Astrocyte (in vitro differentiated cells and primary cell): Measurements from ENCODE around the gene METAP1D. TPM values are rescaled to one million over a fixed set of nuclear protein-coding genes. Genes with fewer than 3 reads are reported as not detected.
"Not testable (repeated sequence)": the region's sequence is repeated elsewhere in the genome, so short reads cannot be mapped to it uniquely, and the experiment has no call there.

Source experiments
- DNase-seq: peaks from one replicate; pipeline ENCODE4 v3.0.0-alpha.2; 2010; ENCODE audit warnings: low read depth
- FAIRE-seq: peaks from 2 replicates; lab custom pipeline; 2011; peaks lifted over from hg19 to GRCh38; lab: Jason Lieb, UNC
- H2AFZ ChIP-seq: 2 replicates; pipeline ENCODE4 v1.6.0; 2012; ENCODE audit warnings: low read depth, low read length, inconsistent platforms
- H3K27ac ChIP-seq: 2 replicates; pipeline ENCODE4 v1.5.1; 2011; ENCODE audit warnings: low read depth, low read length, inconsistent platforms
- H3K27me3 ChIP-seq: 2 replicates; pipeline ENCODE4 v1.6.0; 2011; ENCODE audit warnings: low read length, inconsistent platforms; ENCODE audit not compliant: insufficient read depth
- H3K36me3 ChIP-seq: 2 replicates; pipeline ENCODE4 v1.5.1; 2011; ENCODE audit warnings: low read length, inconsistent platforms; ENCODE audit not compliant: insufficient read depth
- H3K4me1 ChIP-seq: 2 replicates; pipeline ENCODE4 v1.5.1; 2011; ENCODE audit warnings: low read length, inconsistent platforms; ENCODE audit not compliant: insufficient read depth
- H3K4me2 ChIP-seq: 2 replicates; pipeline ENCODE4 v1.6.0; 2012; ENCODE audit warnings: low read length, inconsistent platforms
- H3K4me3 ChIP-seq: 2 replicates; pipeline ENCODE4 v1.5.1; 2011; ENCODE audit warnings: low read depth, mild to moderate bottlenecking, low read length, inconsistent platforms; ENCODE audit not compliant: insufficient read depth
- H3K79me2 ChIP-seq: 2 replicates; pipeline ENCODE4 v1.6.0; 2012; ENCODE audit warnings: mild to moderate bottlenecking, low read length, inconsistent platforms; ENCODE audit not compliant: insufficient read depth
- H3K9ac ChIP-seq: 2 replicates; pipeline ENCODE4 v1.6.0; 2012; ENCODE audit warnings: mild to moderate bottlenecking, low read length, inconsistent platforms
- H3K9me3 ChIP-seq: 2 replicates; pipeline ENCODE4 v1.5.1; 2012; ENCODE audit warnings: low read depth, mild to moderate bottlenecking, low read length, inconsistent platforms; ENCODE audit not compliant: insufficient read depth
- H4K20me1 ChIP-seq: 2 replicates; pipeline ENCODE4 v1.6.0; 2012; ENCODE audit warnings: low read length, inconsistent platforms; ENCODE audit not compliant: insufficient read depth
- H3K27ac Mint-ChIP-seq: one replicate; pipeline ENCODE4 v1.8.0; 2021; ENCODE audit warnings: mild to moderate bottlenecking, mixed read lengths; ENCODE audit not compliant: unreplicated experiment
- H3K27me3 Mint-ChIP-seq: one replicate; pipeline ENCODE4 v1.8.0; 2021; ENCODE audit warnings: low read depth, mixed read lengths; ENCODE audit not compliant: unreplicated experiment
- H3K36me3 Mint-ChIP-seq: one replicate; pipeline ENCODE4 v1.8.0; 2021; ENCODE audit warnings: low read depth, mixed read lengths; ENCODE audit not compliant: unreplicated experiment
- H3K4me1 Mint-ChIP-seq: one replicate; pipeline ENCODE4 v1.8.0; 2021; ENCODE audit warnings: low read depth, mixed read lengths; ENCODE audit not compliant: unreplicated experiment
- H3K4me3 Mint-ChIP-seq: one replicate; pipeline ENCODE4 v1.8.0; 2021; ENCODE audit warnings: mild to moderate bottlenecking, moderate library complexity, mixed read lengths; ENCODE audit not compliant: unreplicated experiment
- H3K9me3 Mint-ChIP-seq: one replicate; pipeline ENCODE4 v1.8.0; 2021; ENCODE audit warnings: mild to moderate bottlenecking, mixed read lengths; ENCODE audit not compliant: unreplicated experiment
- CTCF ChIP-seq: IDR thresholded peaks from 2 replicates; pipeline ENCODE4 v1.5.1; 2011; ENCODE audit warnings: low read depth, mild to moderate bottlenecking, inconsistent platforms, low read length, moderate library complexity; ENCODE audit not compliant: insufficient read depth
- EZH2 ChIP-seq: IDR thresholded peaks from 2 replicates; pipeline ENCODE4 v1.6.1; 2012; ENCODE audit warnings: mild to moderate bottlenecking, low read length, inconsistent platforms; ENCODE audit not compliant: insufficient read depth
- total RNA-seq: library from RNA; stranded (reverse); gene quantifications from 2 replicates; pipeline ENCODE4 v1.2.1, GENCODE V29; 2021

METAP1D gene
- total RNA-seq, 1 donor from 2014 or later = 6.5 TPM

GRCh38 chr2:172109988-172110811 is 110.4 kb downstream of the METAP1D start:
- no peaks in the 10 kb centered on the region for H4K20me1 ChIP-seq
- H3K36me3 Mint-ChIP-seq = no peaks in the 10 kb centered on the region
- H3K36me3 ChIP-seq = no peaks in the 10 kb centered on the region
- H3K4me1 ChIP-seq = peaks cover 4% of the 10 kb centered on the region
- H3K4me2 ChIP-seq = no peak overlapping the region
- H3K4me3 Mint-ChIP-seq = no peak overlapping the region
- H3K27ac ChIP-seq = no peak overlapping the region
- DNase-seq (no peak), FAIRE-seq (no peak)
- H3K9me3 Mint-ChIP-seq = peaks cover 6% of the 10 kb centered on the region
- H3K4me3 ChIP-seq = no peak overlapping the region
- TF ChIP-seq EZH2 = no peak
- no peak for TF ChIP-seq CTCF
- H3K79me2 ChIP-seq = no peaks in the 10 kb centered on the region
- peaks cover 40% of the 10 kb centered on the region for H3K27me3 Mint-ChIP-seq
- H3K9ac ChIP-seq = no peak overlapping the region
- H3K4me1 Mint-ChIP-seq = no peaks in the 10 kb centered on the region
- no peaks in the 10 kb centered on the region for H3K9me3 ChIP-seq
- H3K27me3 ChIP-seq = peaks cover 31% of the 10 kb centered on the region
- peak overlapping the region; percentile 45 for H2AFZ ChIP-seq
- H3K27ac Mint-ChIP-seq = no peak overlapping the region

- Histone ChIP-seq H3K36me3 (no peaks in the 10 kb centered on the region), H3K9ac (no peak overlapping the region), H3K27me3 (peaks cover under 1% of the 10 kb centered on the region), H3K79me2 (no peaks in the 10 kb centered on the region), H4K20me1 (no peaks in the 10 kb centered on the region), H3K4me3 (no peak overlapping the region), H3K9me3 (no peaks in the 10 kb centered on the region), H2AFZ (no peak overlapping the region), H3K4me2 (no peak overlapping the region), H3K27ac (no peak overlapping the region), H3K4me1 (peaks cover under 1% of the 10 kb centered on the region)
- peak; percentile 47 for FAIRE-seq
- H3K9me3 Mint-ChIP-seq = no peaks in the 10 kb centered on the region
- TF ChIP-seq CTCF (peak; percentile 44), EZH2 (no peak)
- no peaks in the 10 kb centered on the region for H3K4me1 Mint-ChIP-seq
- H3K4me3 Mint-ChIP-seq = no peak overlapping the region
- H3K27ac Mint-ChIP-seq = no peak overlapping the region
- H3K36me3 Mint-ChIP-seq = no peaks in the 10 kb centered on the region
- DNase-seq = peak; percentile 43
- peaks cover 12% of the 10 kb centered on the region for H3K27me3 Mint-ChIP-seq
These were observed 113.9 kb downstream of the METAP1D start for GRCh38 chr2:172113617-172114016.

GRCh38 chr2:172114176-172114575 is 114.4 kb downstream of the METAP1D start:
- not testable (repeated sequence) for H4K20me1 ChIP-seq, H3K4me3 Mint-ChIP-seq, H3K36me3 Mint-ChIP-seq, DNase-seq, H2AFZ ChIP-seq, H3K27ac ChIP-seq, H3K27me3 ChIP-seq, H3K4me1 Mint-ChIP-seq, H3K4me1 ChIP-seq, H3K9ac ChIP-seq, H3K9me3 Mint-ChIP-seq, H3K79me2 ChIP-seq, FAIRE-seq, H3K36me3 ChIP-seq, H3K9me3 ChIP-seq, H3K27ac Mint-ChIP-seq, H3K4me2 ChIP-seq, H3K4me3 ChIP-seq
- H3K27me3 Mint-ChIP-seq = peaks cover 10% of the 10 kb centered on the region
